DMS53 treated with DMSO at 0.1 percent for 48 hours (cell line): Measurements from ENCODE around the gene ANKRD13B.
A peak's percentile ranks its signal among the peaks of the same experiment; 100 is the strongest.

Experiments used
- DNase-seq: peaks from one replicate; lab custom pipeline; 2025; ENCODE audit not compliant: unreplicated experiment; lab: John Stamatoyannopoulos, UW

The ANKRD13B gene

GRCh38 chr17:29616300-29617048, 23.5 kb downstream of the ANKRD13B start:
- DNase-seq: peak; percentile 24

GRCh38 chr17:29617125-29617480, 24.2 kb downstream of the ANKRD13B start:
- DNase-seq: peak; percentile 71

DNA sequence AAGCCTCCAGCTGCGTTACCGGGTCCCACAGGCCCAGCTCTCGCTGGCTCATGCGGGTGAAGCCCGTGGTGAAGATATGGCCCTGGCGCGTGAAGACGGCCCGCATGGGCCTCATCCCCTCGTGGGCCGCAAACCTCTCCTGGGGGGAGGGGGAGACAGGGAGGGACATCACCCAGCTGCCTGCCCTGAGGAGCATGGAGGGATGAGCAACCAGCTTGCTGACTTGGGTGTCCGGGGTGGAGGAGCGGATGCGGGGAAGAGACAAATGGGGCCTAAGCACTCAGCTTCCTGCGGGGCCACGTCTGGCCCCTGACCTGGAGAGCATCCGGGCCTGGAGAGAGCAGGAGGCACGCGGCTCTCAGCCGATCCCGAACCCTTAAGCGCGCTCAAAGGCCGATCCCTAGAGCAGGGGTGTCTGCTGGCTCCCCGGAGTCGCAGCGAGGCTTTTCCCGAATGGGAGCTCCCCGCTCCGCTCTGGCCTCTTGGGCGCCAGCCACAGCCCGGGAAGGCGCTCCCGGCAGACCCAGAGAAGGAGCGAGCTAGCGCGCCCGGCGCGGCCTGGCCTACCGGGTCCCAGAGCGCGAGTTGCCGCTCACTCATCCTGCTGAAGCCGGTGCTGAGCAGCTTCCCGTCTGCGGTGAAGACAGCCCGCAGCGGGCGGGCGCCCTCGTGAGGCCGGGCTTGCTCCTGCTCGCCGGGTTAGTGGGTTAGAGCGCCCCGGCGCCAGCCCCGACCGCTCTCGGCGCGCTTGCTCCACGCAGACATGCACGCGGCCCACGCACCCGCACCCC, 24.7 kb downstream of the ANKRD13B start:
- DNase-seq: peak; percentile 56

DNA sequence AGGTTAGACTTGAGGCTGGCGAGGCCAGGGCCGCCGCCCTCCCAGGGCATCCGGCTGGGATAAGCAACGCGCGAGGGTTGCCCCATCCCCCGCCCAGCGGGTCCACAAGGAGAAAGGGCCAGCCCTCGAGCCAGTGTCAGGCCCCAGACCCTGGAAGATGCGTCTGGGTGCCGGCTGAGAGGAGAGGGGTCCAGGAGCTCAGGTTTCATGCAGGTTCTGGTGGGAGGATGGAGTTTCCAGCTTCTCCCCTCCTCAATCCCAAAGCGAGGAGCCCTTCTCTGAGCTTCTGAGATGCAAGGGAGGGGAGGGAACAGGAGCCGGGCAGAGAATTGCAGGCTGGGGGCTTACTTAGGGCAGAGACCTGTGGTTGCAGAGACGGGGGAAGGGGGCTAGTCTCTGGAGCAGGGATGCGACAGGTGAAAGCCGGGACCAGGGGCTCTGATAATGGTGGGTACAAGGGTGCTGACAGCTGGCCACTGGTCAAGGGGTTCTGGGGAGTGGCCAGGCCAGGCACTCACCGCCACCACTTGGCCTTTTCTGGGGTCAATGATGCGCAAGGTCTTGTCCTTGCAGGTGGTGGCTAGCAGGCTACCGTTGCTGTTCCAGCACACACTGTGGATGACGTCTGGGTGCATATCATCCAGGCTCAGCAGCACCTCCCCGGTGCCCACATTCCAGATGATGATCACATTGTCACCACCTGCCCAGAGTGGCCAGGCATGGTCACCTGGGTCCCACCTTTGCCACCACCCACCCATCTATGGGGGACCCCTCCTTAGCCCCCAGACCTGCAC, 25.5 kb downstream of the ANKRD13B start:
- no peak for DNase-seq

- no peak for DNase-seq
These were observed 26.3 kb downstream of the ANKRD13B start for GRCh38 chr17:29619251-29619650.

- DNase-seq: no peak
These were observed 27.3 kb downstream of the ANKRD13B start for GRCh38 chr17:29620271-29620670.

GRCh38 chr17:29620779-29621500, 28.0 kb downstream of the ANKRD13B start:
- no peak for DNase-seq

DNA sequence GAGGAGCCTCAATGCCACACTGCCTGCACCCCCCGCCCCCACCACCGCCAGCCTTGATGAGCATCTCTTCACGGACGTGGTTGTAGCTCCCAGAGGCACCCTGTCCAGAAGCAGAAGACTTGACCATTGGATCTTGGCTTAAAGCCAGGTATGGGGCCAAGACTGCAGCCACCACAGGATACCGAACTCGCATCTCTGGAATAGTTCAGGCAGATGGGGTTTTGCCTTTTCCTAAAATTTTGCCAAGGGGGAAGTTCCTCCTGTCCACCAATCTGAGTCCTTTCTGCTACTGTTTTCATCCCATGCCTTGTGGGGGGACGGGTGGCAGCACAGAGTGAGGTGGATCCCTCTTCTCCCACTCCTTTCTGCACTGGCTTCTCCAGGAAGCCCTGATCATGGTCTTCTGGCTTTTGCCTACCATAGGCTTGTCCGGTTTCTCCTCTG, 28.8 kb downstream of the ANKRD13B start:
- no peak for DNase-seq

- DNase-seq: peak; percentile 12
These were observed 29.7 kb downstream of the ANKRD13B start, which contains the start of gene CORO6 for GRCh38 chr17:29622337-29623282. Gene CORO6, minus strand, starts transcription at chr17:29622912. Its CDS starts 1,491 bp downstream, at chr17:29621421.

DNA sequence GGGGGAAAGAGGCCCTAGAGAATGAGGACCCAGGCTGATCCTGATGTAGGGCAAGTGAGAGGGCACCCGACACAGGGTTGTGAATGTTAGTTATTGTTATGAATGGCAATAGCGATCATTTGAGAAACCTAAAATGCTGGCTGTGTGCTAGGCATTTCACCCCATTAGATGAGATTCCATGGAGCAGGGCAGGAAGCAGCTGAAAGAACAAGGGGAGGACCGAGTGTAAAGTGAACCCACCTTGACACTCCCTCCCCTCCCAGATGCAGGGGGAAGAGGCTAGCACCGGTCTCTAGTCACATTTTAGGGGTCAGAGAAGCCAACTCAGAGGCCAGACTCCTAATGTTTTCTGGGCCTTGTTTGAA, 30.3 kb downstream of the ANKRD13B start:
- no peak for DNase-seq

GRCh38 chr17:29624586-29624985, 31.7 kb downstream of the ANKRD13B start:
- DNase-seq: no peak

- DNase-seq: no peak
These were observed 32.3 kb downstream of the ANKRD13B start for GRCh38 chr17:29625037-29625750.

- no peak for DNase-seq
These were observed 35.0 kb downstream of the ANKRD13B start for GRCh38 chr17:29627951-29628350.

- no peak for DNase-seq
These were observed 35.7 kb downstream of the ANKRD13B start for GRCh38 chr17:29628644-29629043.

- no peak for DNase-seq
These were observed 36.9 kb downstream of the ANKRD13B start for GRCh38 chr17:29629839-29630238.

- DNase-seq: no peak
These were observed 37.8 kb downstream of the ANKRD13B start for GRCh38 chr17:29630630-29631193.

DNA sequence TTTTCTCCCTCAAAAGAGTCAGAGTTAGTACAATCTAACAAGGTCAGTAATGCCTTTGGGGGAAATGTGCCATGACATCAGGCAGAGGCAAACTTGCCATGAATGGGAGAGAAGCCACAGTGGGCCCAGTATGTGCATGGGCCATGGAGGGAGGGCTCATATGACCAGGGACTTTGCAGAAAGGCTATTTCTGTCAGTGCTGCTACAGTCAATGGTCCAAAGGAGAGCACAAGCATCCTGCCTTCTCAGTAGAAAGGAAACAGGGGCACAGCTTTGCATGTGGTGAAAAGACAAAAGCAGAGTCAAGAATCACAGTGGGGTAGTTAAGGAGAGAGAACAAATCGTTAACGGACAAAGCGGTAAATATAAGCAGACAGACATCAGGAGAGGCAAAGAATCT, 41.0 kb downstream of the ANKRD13B start:
- DNase-seq: no peak

GRCh38 chr17:29640413-29640812, 47.5 kb downstream of the ANKRD13B start:
- DNase-seq: no peak
